Activated CD4-positive, CD25-positive, alpha-beta regulatory T cell treated with anti-CD3 and anti-CD28 coated beads, Interleukin-2, amount 50 U/mL, for 24 hours (primary cell): ENCODE data around the gene SSPN.
A peak's percentile ranks its signal among the peaks of the same experiment; 100 is the strongest.

Experiments used
- ATAC-seq, 2 donors: fragments of 150-1000 bp; cut with Tn5 transposase; one replicate each; pipeline ENCODE4 v1.10.0; 2021; ENCODE audit warnings: mild to moderate bottlenecking in 1 of 2, moderate library complexity in 1 of 2

SSPN gene

GRCh38 chr12:26187014-26187798, 8.2 kb upstream of the SSPN start:
- no peak for ATAC-seq

- peak; percentile 78 to 79 for ATAC-seq
Measured at GRCh38 chr12:26188127-26188526, 7.2 kb upstream of the SSPN start.

GRCh38 chr12:26188641-26189040, 6.7 kb upstream of the SSPN start:
- no peak for ATAC-seq

GRCh38 chr12:26192142-26192541, 3.2 kb upstream of the SSPN start:
- no peak for ATAC-seq

- no peak for ATAC-seq
Measured at GRCh38 chr12:26193539-26193938, 1.8 kb upstream of the SSPN start.

GRCh38 chr12:26195641-26196420, 458 bp downstream of the SSPN start:
- ATAC-seq, result peak in 1 of 2 donors; percentile 32

GRCh38 chr12:26196421-26196716, 996 bp downstream of the SSPN start:
- ATAC-seq, result no peak

GRCh38 chr12:26197832-26198231, 2.5 kb downstream of the SSPN start:
- no peak for ATAC-seq

- ATAC-seq, result no peak
Measured at GRCh38 chr12:26198742-26199141, 3.4 kb downstream of the SSPN start.

- no peak for ATAC-seq
Measured at GRCh38 chr12:26203167-26203780, 7.9 kb downstream of the SSPN start.

- ATAC-seq, result no peak
Measured at GRCh38 chr12:26204612-26205289, 9.4 kb downstream of the SSPN start.

- ATAC-seq, result no peak
Measured at GRCh38 chr12:26205298-26205697, 9.9 kb downstream of the SSPN start.

GRCh38 chr12:26205941-26206340, 10.6 kb downstream of the SSPN start:
- ATAC-seq, result no peak

- ATAC-seq, result no peak
Measured at GRCh38 chr12:26211331-26211730, 16.0 kb downstream of the SSPN start.

- ATAC-seq, result no peak
Measured at GRCh38 chr12:26212396-26212795, 17.0 kb downstream of the SSPN start.

- no peak for ATAC-seq
Measured at GRCh38 chr12:26212988-26213387, 17.6 kb downstream of the SSPN start.

GRCh38 chr12:26214121-26214520, 18.7 kb downstream of the SSPN start:
- no peak for ATAC-seq

GRCh38 chr12:26219736-26220135, 24.4 kb downstream of the SSPN start:
- ATAC-seq, result no peak

- ATAC-seq, result no peak
Measured at GRCh38 chr12:26224657-26225056, 29.3 kb downstream of the SSPN start.

GRCh38 chr12:26226122-26226521, 30.7 kb downstream of the SSPN start:
- no peak for ATAC-seq

GRCh38 chr12:26226629-26227360, 31.4 kb downstream of the SSPN start:
- ATAC-seq, result peak in 1 of 2 donors; percentile 13

GRCh38 chr12:26227361-26227745, 32.0 kb downstream of the SSPN start:
- no peak for ATAC-seq

GRCh38 chr12:26229910-26230309, 34.5 kb downstream of the SSPN start:
- ATAC-seq, result no peak
